GM23338 (cell line): ENCODE data around the gene COX14.

Source experiments
- CREB1 ChIP-seq: fragments of 250-450 bp; sonication (Bioruptor Pico); IDR thresholded peaks from 2 replicates; pipeline ENCODE4 v1.5.0; 2020; ENCODE audit warnings: low read depth, mild to moderate bottlenecking, moderate library complexity
- CTCF ChIP-seq, 2 experiments: fragments of 200-600 bp in 1 of 2; sonication (generic) in 1 of 2; conservative IDR thresholded peaks; 2 replicates each; pipeline versions ENCODE4 v1.5.1 to v1.6.1; 2016 to 2017; ENCODE audit warnings: antibody characterized with exemption in 2 of 2, low read depth in 2 of 2, mild to moderate bottlenecking in 2 of 2, moderate library complexity in 1 of 2
- ETS1 ChIP-seq: IDR thresholded peaks from 2 replicates; pipeline ENCODE4 v1.6.1; 2016; ENCODE audit warnings: antibody characterized with exemption
- EZH2 ChIP-seq: fragments of 200-600 bp; sonication (generic); IDR thresholded peaks from one replicate; pipeline ENCODE4 v1.8.0; 2017; ENCODE audit warnings: antibody characterized with exemption, mild to moderate bottlenecking, low read depth; ENCODE audit not compliant: unreplicated experiment
- EZH2phosphoT487 ChIP-seq: fragments of 200-600 bp; sonication (generic); IDR thresholded peaks from one replicate; pipeline ENCODE4 v1.8.1; 2018; ENCODE audit warnings: antibody characterized with exemption; ENCODE audit not compliant: unreplicated experiment
- JUNB ChIP-seq: IDR thresholded peaks from one replicate; pipeline ENCODE4 v1.6.1; 2016; ENCODE audit warnings: antibody characterized with exemption; ENCODE audit not compliant: unreplicated experiment
- NANOG ChIP-seq: IDR thresholded peaks from 2 replicates; pipeline ENCODE4 v1.6.1; 2016; ENCODE audit warnings: antibody characterized with exemption, borderline replicate concordance
- POLR2AphosphoS5 ChIP-seq: IDR thresholded peaks from 2 replicates; pipeline ENCODE4 v1.6.1; 2016; ENCODE audit warnings: antibody characterized with exemption, low read depth
- REST ChIP-seq: IDR thresholded peaks from one replicate; pipeline ENCODE4 v1.6.1; 2018; ENCODE audit warnings: antibody characterized with exemption; ENCODE audit not compliant: unreplicated experiment
- ZNF114 ChIP-seq: fragments of 250-450 bp; sonication (Bioruptor Pico); IDR thresholded peaks from 2 replicates; pipeline ENCODE4 v1.5.0; 2020; ENCODE audit warnings: mild to moderate bottlenecking, moderate library complexity
- ZNF331 ChIP-seq: fragments of 250-450 bp; sonication (Bioruptor Pico); IDR thresholded peaks from 2 replicates; pipeline ENCODE4 v1.5.0; 2020; ENCODE audit warnings: low read depth, mild to moderate bottlenecking, moderate library complexity

GRCh38 chr12:50102646-50103309, 9.3 kb upstream of the COX14 start:
- TF ChIP-seq CTCF (conservative IDR thresholded peaks at IDR 0.05; ENCODE audit: low read depth in 2 of 2) = no peak
- no peak for TF ChIP-seq ZNF331 (CRISPR knock-in tag)
- TF ChIP-seq ETS1 = no peak
- no peak for TF ChIP-seq EZH2
- TF ChIP-seq EZH2phosphoT487 = no peak
- no peak for TF ChIP-seq REST
- no peak for TF ChIP-seq NANOG
- no peak for TF ChIP-seq CREB1 (CRISPR knock-in tag)
- no peak for TF ChIP-seq POLR2AphosphoS5
- TF ChIP-seq JUNB = no peak
- no peak for TF ChIP-seq ZNF114 (CRISPR knock-in tag)
